GM18873 (cell line): ENCODE data around the gene C1QL2.

ENCODE experiments used
- ATAC-seq: cut with Tn5 transposase; IDR thresholded peaks from one replicate; pipeline ENCODE4 v1.9.1; 2021; ENCODE audit warnings: mild to moderate bottlenecking, moderate library complexity, moderate number of reproducible peaks; ENCODE audit not compliant: unreplicated experiment, low FRiP score

Gene C1QL2

DNA sequence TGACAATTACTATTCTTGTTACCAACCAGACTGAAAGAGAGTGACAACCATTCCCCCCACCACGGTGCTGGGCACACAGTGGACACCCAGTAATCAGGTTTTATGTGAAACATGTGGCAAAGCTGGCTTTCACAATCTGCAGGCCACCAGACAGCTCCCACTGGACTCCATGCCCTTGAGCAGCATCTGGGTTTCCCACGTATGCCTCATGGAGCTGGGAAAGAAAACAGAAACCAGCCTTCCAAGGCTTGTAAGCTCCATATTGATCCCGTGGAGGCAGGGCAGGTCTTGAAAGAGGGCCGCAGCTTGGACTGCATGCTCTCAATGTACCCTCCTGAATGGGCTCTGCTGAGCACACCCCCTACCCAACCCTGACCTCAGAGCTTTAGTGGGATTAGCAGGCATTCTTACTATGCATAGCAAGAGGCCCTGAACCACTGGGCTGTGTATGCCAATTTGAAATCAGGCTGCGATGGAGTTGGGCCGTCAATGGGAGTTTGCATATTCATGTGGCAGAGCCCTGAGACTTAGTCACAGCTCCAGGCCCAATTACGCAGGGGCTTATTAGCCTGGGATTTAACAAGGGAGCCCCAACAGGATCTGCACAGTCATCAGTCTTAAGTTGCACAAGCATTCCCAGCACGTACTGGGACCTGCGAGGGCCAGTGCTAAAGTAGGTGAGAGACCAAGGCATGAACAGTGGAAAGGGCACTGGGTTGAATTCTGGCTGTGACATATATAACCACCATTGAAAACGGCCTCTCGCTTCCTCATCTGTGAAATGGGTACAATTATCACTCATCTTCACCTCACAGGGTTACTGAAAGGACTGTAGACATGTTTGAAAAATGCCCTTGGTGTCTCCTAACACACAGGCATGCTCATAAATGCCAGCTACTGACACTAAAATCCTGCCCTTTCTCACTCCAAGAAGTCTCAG lies 10.5 kb downstream of the C1QL2 start:
- ATAC-seq, result no peak

DNA sequence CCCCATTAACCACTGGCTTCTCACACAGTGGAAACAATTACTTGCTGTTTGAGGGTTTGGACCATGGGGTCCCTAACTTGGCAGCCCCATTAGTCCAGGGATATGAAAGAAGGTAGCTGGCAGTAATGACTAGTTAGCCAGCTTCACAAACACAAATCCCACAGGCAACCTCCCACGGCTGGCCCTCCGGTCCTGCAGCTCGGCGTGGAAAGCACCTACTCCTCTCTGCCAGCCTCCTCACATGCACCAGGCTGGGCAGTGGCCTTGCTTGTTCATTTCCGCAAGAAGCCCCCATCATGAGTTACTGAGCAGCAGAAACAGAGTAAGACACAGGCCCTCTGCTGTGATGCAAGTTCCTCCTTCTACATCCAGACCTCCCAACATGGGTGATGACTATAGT lies 13.7 kb downstream of the C1QL2 start:
- ATAC-seq, result no peak

DNA sequence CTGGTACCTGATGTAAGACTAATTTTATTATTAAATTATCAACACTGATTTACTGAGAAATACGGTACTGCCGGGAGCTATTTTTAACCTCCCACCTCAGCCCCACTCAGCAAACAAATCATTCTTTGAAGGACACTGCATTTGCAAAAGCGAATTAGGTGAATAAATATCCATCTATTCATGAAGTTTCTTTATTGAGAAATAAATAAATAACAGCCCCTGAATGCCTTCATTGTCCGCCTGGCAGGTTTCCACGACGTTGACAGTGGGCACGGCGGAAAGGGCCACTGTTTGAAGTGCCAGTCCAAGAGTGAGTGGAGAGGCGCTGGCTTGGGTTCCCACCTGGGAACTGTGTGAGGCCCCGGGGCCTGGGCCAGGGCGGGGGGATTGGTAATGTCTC lies 15.7 kb downstream of the C1QL2 start:
- no peak for ATAC-seq

DNA sequence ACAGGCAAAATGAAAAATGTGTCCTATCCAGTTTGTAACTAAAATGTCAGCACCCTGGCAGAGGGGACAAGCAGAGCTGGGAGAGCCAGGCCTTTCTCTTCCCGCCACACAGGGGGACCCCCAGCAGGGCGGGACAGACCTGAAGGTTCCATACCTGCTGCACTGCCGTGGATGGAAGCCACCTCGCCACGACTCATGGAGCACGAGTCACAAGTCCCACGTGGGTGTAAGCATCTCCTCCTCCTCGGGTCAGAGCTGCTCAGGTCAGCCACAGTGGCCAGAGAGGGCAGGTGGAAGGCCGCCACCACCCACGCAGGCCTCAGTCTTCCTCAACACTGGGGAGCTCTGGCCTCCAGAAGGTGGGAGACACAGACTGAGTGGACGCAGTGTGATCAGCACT lies 21.0 kb downstream of the C1QL2 start:
- no peak for ATAC-seq

DNA sequence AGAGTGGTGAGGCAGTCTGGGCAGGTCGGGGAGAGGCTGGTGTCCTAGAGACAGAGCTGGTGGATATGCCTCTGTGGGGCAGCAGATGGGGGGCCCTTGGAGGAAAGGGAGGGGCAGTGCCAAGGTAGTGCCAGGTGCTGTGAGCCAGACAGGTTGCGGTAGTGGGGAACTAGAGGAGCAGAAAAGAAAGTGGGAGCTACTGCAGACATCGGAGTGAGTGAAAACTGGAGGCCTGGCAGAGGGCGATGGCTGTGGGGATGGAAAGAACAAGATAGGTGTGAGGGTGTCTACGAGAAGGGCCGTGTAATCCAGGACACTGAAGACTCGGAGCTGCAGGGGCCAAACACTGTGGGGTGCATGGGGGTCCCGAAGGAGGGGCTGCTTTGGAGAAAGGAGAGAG lies 21.7 kb downstream of the C1QL2 start:
- ATAC-seq, result no peak

DNA sequence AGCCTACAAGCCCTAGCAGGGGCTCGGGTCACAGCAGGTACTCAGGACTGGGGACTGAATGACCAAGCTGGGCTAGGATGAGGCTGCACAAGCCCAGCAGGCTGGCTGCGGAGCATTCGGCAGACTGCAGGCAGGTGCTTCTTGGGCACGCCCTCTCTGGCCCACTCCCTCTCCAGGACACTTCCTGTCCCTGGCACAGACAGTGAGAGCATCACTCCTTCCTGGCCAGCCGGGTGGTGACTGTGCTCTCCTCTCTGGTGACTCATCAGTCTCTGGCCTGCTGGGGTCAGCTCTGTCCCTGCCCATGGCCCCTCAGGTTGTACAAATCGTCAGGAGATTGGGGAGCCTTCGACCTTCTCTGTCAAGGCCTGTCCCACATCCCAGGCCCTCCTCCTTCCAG lies 22.5 kb downstream of the C1QL2 start:
- ATAC-seq, result no peak

DNA sequence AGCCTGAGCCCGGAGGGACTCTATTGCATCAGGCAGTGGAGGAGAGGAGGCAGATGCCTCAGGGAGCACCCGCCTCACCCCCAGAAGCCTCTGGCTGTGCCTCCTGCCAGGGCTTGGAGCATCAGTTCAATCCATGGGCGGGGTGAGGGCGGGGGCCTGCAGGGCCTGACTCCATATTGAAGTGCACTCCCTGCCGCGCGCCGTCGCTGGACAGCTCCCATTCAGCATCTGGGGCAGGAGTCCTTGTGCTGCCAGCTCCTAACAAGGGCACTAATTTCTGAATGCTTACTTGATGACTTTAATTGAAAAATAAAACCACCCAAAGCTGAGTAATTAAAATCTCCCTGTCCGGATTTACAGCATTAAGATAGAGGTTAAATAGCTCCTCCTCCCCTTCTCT lies 23.8 kb downstream of the C1QL2 start:
- ATAC-seq, result no peak

DNA sequence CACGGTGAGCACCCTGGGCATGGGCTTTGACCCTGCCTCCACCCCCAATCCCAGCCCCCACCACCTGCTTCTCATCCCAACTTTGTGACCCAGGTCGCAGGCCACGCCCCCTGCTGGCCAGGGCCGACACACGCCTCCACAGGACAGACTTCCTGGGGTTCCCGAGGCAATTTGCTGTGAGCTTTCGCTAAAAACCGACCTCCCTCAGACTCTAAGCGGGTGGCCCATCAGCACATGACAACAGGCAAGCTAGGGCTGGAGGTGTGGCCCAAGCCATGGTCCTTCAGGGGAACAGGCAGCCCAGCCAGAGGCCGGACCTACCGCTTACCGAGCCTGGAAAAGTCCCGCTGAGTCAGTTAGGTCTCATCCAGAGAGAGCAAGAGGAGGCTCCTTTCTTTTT lies 31.9 kb downstream of the C1QL2 start:
- ATAC-seq, result no peak

DNA sequence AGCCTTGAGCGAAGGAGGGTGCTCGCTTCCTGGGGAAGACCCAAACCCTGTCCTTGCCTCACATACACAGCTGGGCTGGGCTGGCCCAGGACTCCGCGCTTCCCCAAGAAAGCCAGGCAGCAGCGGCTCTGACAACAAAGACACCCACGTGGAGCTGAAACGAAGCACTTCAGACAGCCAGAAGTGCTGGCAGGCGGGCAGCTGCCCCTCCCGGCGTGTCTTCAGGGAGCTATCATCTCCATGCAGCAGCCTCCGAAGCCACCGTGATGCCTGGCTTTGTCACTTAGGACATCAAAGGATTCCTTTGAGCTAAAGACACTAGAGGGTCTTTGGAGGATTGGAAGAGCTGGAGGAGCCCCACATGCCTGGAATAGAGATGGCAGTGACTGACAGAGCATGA lies 35.2 kb downstream of the C1QL2 start:
- no peak for ATAC-seq

DNA sequence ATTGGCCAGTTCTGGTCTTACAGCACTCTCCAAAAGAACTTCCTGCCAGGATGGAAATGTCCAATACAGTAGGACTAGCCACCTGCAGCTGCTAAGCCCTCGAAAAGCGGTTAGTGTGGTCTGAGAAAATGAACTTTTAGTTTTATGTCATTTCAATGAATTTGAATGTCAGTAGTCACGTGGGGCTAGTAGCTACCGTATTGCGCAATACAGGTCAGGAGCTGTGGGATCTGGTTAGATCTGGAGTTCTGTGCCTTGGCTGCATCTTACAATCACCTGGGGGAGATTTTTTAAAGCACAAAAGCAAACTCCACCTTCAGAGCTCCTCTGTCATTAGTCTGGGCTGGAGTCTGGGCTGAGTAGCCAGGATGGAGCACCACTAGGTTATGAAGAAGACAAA lies 35.9 kb downstream of the C1QL2 start:
- ATAC-seq, result no peak

DNA sequence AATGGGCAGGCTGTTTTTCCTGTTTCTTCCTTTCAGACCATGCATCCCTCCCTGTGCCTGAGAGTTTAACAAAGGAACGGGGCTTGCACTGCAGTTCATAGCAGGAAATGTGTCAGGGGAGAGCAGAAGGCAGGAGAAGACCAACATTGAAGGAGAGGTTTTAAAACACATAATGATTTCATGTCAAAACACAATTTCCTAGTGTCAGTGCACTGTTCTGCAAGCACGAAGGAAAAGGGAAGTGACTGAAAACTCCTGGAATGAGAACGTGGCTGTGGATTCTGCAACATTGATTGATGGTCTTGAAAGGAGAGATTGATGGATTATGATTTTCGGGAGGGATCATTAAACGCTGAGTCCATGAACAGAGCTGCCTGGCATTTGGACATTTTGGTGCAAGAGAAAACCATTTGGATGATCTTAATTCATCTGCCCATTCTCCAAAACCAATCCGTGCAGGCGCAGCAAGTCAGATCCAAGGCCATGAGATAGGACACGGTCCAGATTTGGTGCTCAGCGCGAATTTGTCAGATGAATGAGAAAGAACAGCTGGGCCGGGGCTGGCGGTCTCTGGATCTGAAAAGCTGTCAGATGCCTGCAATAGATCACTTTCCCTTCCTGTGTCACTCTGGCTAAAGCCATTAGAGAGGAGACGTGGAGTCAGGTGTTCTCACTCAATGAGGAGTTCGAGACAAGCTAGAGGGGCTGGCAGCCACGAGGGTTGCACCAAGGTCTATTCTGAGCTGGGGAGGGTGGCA lies 38.4 kb downstream of the C1QL2 start:
- no peak for ATAC-seq

DNA sequence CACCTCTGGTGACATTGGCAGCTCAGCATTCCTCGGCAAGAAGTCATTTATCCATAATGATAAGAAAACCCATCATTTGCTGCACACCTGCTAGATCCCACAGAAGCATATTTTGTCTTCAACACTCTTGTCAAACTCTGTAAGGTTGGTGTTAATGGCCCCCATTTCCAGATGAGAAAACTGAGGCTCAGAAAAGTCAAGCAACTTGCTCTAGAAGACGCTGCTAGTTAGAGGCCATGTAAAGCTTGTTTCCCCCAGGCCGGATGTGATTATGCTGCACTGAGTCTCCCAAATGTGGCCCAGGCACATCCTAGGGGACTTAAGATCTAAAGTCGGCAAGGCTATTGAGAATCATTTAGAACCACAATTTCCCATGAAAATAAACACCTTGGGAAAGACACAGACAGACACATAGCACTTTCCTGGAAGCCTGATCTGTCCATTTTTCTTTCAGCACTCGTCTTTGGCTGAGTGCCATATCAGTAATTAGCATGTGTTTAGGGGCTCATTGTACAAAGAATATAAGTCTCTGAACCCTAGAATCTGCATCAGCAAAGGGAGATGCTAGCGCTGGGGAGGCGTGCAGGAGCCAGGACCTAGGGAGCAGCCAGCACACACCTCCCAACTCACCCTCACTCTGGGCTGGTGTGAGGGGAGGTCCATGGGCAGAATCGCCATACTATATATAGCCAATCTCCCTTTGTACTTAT lies 39.3 kb downstream of the C1QL2 start:
- ATAC-seq, result no peak

DNA sequence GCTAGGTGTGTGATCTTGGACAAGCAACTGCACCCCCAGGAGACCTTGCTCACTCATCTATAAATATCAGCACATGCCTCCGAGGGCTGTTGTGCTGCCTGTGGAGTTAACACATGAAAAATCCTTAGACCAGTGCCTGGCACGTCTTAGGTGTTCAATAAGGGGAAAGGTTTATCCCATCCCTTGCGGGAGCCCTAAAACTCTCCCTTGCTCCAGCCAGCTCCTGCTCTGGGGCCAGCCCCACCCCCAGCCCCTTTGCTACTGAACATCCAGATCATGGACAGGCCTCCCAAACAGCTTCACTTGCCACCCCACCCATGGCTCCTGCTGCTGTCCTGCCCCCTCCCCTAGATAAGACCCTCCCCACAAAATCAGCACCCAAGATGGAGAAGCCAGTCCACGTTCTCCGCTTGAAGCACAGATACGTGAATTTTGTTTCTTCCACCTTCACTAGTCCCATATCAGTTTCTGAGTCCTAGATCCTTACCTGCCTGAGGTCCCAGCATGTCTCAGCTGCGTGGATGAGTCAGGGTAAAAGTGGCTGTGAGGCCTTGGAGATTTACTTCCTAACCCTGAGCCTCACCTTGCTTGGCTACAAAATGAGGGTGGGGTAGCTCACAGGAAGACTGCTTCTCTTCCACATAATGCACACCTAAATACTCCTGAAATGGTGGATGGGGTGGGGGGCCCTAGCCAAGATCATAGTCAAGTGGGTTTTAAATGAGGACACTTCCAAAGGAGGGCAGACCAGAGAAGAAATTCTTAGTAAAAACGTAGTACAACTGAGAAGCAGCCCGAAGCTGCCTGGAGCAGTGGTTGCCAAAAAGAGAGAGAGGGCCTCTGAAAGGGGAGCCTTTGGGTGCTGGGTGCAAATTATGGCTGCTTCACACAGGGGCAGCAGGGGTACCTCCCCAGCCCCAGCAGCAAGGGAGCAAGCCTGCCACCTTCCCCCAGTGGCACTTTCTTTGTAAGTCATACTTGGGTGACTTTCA lies 40.4 kb downstream of the C1QL2 start:
- no peak for ATAC-seq

DNA sequence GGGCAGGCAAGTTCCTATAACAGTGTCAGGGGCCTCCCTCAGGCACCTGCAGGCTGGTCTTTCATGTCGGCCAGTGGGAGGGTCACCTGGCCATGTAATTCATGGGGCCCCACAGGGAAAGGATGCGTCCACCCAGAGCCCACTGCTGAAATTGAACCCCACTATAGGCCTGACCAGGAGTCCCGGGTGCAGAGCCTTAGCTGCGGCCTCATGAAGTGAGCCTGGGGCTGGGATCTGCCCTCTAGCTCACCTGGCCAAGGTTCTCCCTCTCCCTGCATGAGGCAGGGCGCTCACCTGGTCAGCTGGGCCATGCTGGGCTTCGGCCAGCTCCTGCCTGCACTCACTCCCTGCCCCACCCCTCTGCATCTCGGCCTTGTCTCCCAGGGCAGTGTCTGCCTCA lies 41.1 kb downstream of the C1QL2 start:
- ATAC-seq, result no peak

DNA sequence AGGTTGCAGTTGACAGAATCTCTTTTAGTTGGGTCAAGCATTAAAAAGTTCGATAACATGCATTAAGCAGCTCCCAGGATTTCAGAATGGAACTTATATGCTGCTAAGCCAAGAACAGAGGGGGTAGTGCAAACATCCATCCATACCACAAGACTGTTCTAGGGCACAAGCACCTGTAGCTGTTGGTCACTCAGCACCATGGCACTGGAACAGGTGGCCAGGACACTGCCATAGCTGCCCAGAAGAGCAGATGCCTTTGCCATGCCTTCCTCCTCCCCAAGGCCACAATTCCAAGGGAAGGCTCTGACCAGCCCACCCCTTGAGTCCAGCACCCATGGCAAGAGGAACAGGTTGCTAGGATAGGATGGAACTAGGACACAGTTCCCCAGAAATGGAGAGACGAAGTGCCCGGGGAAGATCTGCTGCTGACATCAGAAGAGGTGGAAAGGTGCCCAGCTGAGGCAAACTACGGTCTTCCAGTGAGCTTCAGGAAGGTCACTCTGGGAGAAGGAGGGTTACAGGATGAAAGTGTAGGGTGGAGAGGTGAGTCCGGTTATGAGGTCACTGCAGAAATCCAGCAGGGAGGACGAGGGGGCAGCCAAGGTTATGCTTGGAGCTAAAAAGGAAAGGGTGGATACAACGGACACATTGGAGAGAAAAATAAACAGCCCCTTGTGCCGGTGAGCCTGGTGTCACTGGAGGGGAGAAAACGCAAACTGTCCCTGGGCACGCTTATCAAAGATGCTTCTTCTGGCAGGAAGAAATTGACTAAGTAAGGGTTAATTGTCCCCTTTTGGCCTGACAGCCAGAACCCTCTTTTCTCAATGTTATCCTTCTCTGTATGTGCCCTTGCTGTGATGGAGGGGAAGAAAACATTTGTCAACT lies 41.9 kb downstream of the C1QL2 start:
- ATAC-seq, result no peak

DNA sequence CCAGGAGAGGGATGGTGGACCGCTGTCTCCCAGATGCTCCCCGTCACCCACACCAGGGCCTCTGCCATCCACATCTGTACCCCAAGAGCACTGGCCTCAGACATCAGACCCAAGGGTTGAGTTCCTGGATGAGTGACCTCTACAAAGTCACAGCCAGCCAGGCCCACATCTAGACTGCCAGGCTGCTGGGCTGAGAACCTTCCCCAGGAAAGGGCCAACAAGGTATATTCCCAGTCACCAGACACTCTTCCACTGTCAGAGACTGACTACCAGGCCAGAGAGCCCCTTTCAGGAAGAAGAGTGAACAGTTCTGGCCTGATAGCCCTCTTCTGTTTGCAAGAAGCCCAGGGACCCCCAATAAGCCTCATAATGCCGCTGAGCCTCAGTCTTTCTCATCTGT lies 44.3 kb downstream of the C1QL2 start:
- no peak for ATAC-seq

DNA sequence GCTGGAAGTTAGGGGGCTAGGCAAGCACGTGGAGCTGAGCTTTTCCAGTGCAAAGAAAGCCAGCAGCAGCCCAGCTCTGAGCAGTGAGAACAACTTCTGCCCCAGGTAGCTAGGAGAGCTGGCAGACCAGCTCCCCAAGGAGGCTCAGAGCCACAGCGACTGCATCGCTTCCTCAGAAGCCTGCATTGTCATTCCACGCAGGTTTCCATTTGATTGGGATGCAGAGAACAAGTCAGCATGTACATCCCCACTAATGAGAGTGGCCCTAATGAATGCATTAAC lies 45.1 kb downstream of the C1QL2 start:
- no peak for ATAC-seq

DNA sequence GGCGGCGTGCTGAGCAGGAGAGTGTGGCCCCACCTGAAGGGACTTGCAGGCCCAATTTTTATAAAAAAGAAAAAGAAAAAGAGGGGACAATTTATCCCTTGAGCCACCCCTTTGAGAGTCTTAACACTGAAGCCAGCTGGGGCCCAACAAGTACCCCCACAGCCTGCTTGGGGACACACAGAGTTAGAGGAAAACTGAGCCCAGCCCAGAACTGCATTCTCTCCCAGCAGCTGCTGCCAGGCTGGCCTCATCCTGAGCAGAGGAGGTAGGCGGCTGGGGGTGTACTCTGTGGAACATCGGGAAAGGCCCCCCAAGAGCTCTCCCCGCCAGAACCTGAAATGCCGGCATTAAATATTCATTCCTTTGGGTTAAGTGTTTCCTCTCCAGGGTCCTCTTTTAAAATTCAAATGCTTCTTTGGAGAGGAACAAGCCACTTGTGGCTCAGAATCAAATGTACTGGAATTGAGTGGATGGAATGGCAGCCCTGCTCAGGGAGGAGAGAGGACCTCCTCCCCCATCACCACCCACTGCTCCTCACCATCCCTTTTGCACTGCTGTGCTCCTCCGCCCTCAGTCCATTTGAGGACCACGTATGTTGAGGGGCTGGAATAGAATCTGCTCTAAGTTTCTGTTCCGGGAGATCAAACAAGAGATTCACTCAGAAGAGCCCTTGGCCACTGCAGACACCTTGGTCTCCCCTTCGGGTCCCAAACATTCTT lies 45.6 kb downstream of the C1QL2 start:
- ATAC-seq, result no peak

DNA sequence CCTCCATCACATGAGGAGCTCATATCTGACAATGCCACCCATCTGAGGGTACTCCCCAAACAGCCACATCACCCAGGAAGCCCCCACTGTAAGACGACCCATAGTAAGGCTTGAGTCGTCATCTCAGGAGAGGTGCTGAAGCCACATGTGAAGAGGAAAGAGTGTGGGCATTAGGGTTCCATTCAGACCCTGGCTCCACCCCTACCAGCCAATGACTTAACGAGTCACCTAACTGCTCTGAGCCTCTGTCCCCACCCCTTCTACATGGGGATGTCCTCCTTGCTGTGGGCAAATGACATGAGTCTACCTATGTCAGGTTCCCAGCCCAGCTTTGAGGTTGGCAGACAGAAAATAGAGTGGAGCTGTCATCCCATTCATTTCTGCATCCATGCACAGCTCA lies 46.3 kb downstream of the C1QL2 start:
- no peak for ATAC-seq
